A549 (cell line): ENCODE results near the gene TMEM235. TPM values are rescaled to one million over a fixed set of nuclear protein-coding genes. Genes with fewer than 3 reads are reported as not detected.

Experiments used
- ATAC-seq, 2 experiments: fragments of 200-7000 bp in 1 of 2; fragments of >200 bp in 1 of 2; cut with Nextera tagmentation in 1 of 2; cut with Tn5 transposase in 1 of 2; 3 replicates each; pipeline versions ENCODE4 v1.8.0 to v1.9.1; 2018 to 2020; ENCODE audit warnings: mild to moderate bottlenecking in 1 of 2, moderate library complexity in 1 of 2
- CTCF ChIA-PET: fragments of 300-600 bp; sonication (Branson Sonifier 250); formaldehyde crosslinking; extraction: SDS; loops from one replicate; lab custom pipeline; 2021; ENCODE audit warnings: antibody characterized with exemption, inconsistent platforms; lab: Yijun Ruan, JAX
- POLR2A ChIA-PET: fragments of 350-600 bp; formaldehyde crosslinking; extraction: SDS; loops from one replicate; lab custom pipeline; 2021; ENCODE audit warnings: antibody characterized with exemption, inconsistent platforms; lab: Yijun Ruan, JAX
- DNase-seq, 2 experiments: peaks; one replicate each; pipeline versions ENCODE4 v3.0.0 to v3.0.0-alpha.2; 2011 to 2016; ENCODE audit warnings: low read depth in 1 of 2, low spot score in 1 of 2
- FAIRE-seq: peaks from 2 replicates; lab custom pipeline; 2011; peaks lifted over from hg19 to GRCh38; lab: Jason Lieb, UNC
- H3K27ac ChIP-seq, 2 experiments: fragments of >200 bp; sonication (Bioruptor Twin); formaldehyde crosslinking; 3 replicates each; pipeline ENCODE4 v1.5.1; 2016 to 2017
- H3K4me1 ChIP-seq: fragments of >200 bp; sonication (Bioruptor Twin); formaldehyde crosslinking; 3 replicates; pipeline ENCODE4 v1.6.1; 2016
- H3K4me2 ChIP-seq: fragments of >200 bp; sonication (Bioruptor Twin); formaldehyde crosslinking; 3 replicates; pipeline ENCODE4 v1.6.1; 2016
- H3K4me3 ChIP-seq: fragments of >200 bp; sonication (Bioruptor Twin); formaldehyde crosslinking; 3 replicates; pipeline ENCODE4 v1.5.1; 2016
- H3K9me3 ChIP-seq: fragments of >200 bp; sonication (Bioruptor Twin); formaldehyde crosslinking; 3 replicates; pipeline ENCODE4 v1.6.1; 2016
- BHLHE40 ChIP-seq: IDR thresholded peaks from 2 replicates; pipeline ENCODE4 v1.6.1; 2012; ENCODE audit warnings: low read depth, low read length, inconsistent platforms
- CBX2 ChIP-seq: fragments of 200-600 bp; sonication (generic); IDR thresholded peaks from 2 replicates; pipeline ENCODE4 v1.6.1; 2016; ENCODE audit warnings: low read depth, mild to moderate bottlenecking, borderline replicate concordance
- CHD2 ChIP-seq: fragments of 150-350 bp; IDR thresholded peaks from 2 replicates; pipeline ENCODE4 v1.6.1; 2014; ENCODE audit warnings: low read length; ENCODE audit not compliant: partially characterized antibody
- E2F6 ChIP-seq: IDR thresholded peaks from 2 replicates; pipeline ENCODE4 v1.6.1; 2012; ENCODE audit warnings: low read depth, borderline replicate concordance
- HDAC2 ChIP-seq: fragments of 200-600 bp; sonication (generic); IDR thresholded peaks from 2 replicates; pipeline ENCODE4 v1.6.1; 2016
- HEYL ChIP-seq: fragments of 250-450 bp; sonication (Bioruptor Pico); IDR thresholded peaks from 2 replicates; pipeline ENCODE4 v1.8.0; 2021; ENCODE audit warnings: mild to moderate bottlenecking, moderate library complexity
- HOXB5 ChIP-seq: fragments of 250-450 bp; sonication (Bioruptor Pico); IDR thresholded peaks from 2 replicates; pipeline ENCODE4 v1.5.0; 2020; ENCODE audit warnings: mild to moderate bottlenecking, moderate library complexity
- JUN ChIP-seq, 2 experiments: fragments of >200 bp; sonication (Bioruptor Twin); formaldehyde crosslinking; IDR thresholded peaks; 2 replicates in 1 of 2; 3 replicates in 1 of 2; pipeline ENCODE4 v1.6.1; 2016 to 2017
- KDM1A ChIP-seq: fragments of 200-600 bp; sonication (generic); IDR thresholded peaks from 2 replicates; pipeline ENCODE4 v1.6.1; 2016; ENCODE audit warnings: low read depth, mild to moderate bottlenecking
- MAFK ChIP-seq: fragments of 450-650 bp; IDR thresholded peaks from 2 replicates; pipeline ENCODE4 v1.6.1; 2014; ENCODE audit not compliant: partially characterized antibody
- PBX3 ChIP-seq: IDR thresholded peaks from 2 replicates; pipeline ENCODE4 v1.6.1; 2012
- POLR2AphosphoS2 ChIP-seq: conservative IDR thresholded peaks from 2 replicates; pipeline ENCODE4 v1.6.1; 2012; ENCODE audit warnings: low read length, improper control_type of control experiment, inconsistent platforms
- RAD21 ChIP-seq, 2 experiments: fragments of >200 bp in 1 of 2; sonication (Bioruptor Twin) in 1 of 2; formaldehyde crosslinking in 1 of 2; IDR thresholded peaks in 1 of 2; conservative IDR thresholded peaks in 1 of 2; 2 replicates in 1 of 2; 3 replicates in 1 of 2; pipeline ENCODE4 v1.6.1; 2012 to 2018; ENCODE audit warnings: inconsistent platforms in 1 of 2
- RARB ChIP-seq: fragments of 250-450 bp; sonication (Bioruptor Pico); IDR thresholded peaks from 2 replicates; pipeline ENCODE4 v1.8.0; 2021; ENCODE audit warnings: mild to moderate bottlenecking, moderate library complexity
- REST ChIP-seq: fragments of 200-600 bp; sonication (generic); IDR thresholded peaks from 2 replicates; pipeline ENCODE4 v1.6.1; 2016; ENCODE audit warnings: antibody characterized with exemption, mild to moderate bottlenecking, moderate library complexity
- SREBF2 ChIP-seq: fragments of 450-650 bp; IDR thresholded peaks from 2 replicates; pipeline ENCODE4 v1.6.1; 2014; ENCODE audit warnings: mild to moderate bottlenecking, moderate library complexity
- ZFP36 ChIP-seq: fragments of 450-650 bp; IDR thresholded peaks from 2 replicates; pipeline ENCODE4 v1.6.1; 2014; ENCODE audit warnings: borderline replicate concordance; ENCODE audit not compliant: partially characterized antibody
- ZSCAN20 ChIP-seq: fragments of 250-450 bp; sonication (Bioruptor Pico); IDR thresholded peaks from 2 replicates; pipeline ENCODE4 v1.8.0; 2022; ENCODE audit warnings: mild to moderate bottlenecking, moderate library complexity
- WGBS: methylation state at CpG from one replicate; pipeline ENCODE4 v1.1.6; 2017; ENCODE audit errors: missing lambda C conversion rate; 5-methylcytosine and 5-hydroxymethylcytosine counted together
- polyA plus RNA-seq, 4 experiments: library from polyadenylated mRNA; depleted of rRNA in 3 of 4; stranded (reverse); fragments of >200 nt; fragmentation: RNase III in 1 of 4; extraction: RNeasy Plus Mini Kit Qiagen cat#74134 plus additional on column Dnase treatment in 1 of 4; gene quantifications; 2 replicates in 3 of 4; 3 replicates in 1 of 4; pipeline ENCODE4 v1.2.3, GENCODE V29; 2011 to 2017
- TF ChIP-seq, protein P1 (sequence below): fragments of 150-350 bp; IDR thresholded peaks from 2 replicates; pipeline ENCODE4 v1.6.1; 2014; ENCODE audit warnings: low read depth, mild to moderate bottlenecking, low read length

Gene TMEM235
- polyA plus RNA-seq, 2 of the 4 experiments (the other 2 are of a cell fraction), result not detected

- POLR2A ChIA-PET, result no interaction called here
Observed at GRCh38 chr17:78235885-78236284, 4.5 kb downstream of the TMEM235 start.

DNA sequence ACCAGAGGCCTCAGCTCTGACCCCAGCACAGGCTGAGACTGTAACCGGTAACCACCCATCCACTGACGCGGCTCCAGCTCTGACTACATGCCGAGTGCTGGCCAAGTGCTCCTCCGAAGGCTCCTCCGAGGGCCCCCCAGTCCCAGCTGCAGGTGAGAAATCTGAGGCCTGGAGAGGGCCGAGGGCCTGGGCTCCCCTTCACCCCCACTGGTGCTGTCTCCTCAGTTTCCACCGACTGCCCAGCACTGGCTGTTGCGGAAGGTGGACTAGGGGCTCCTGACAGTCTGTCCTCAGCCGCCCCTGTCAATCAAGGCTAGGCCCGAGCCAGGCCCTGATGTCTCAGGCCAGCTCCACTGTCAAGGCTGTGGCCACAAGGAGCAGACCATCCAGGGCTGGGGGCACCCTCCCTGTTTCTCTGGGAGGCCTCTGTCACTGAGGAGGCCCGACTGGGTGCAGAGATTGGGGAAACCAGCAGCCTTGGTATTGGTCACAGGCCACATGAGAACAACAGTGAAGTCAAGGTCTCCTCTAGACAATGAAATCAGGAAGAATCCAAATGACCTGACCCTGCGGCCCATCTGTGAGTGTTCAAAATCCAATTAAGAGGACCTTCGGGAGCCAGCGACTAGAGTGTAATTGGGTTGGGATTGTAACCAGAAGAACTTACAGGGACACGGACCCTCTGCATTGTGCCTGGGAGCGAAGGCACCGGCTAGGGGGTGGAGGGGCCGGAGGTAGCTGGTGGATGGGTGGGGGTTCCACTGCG, 5.1 kb downstream of the TMEM235 start:
- ATAC-seq (no peak), DNase-seq (no peak), FAIRE-seq (no peak)
- Histone ChIP-seq H3K9me3 (no peaks in the 10 kb centered on the region), H3K4me2 (no peak overlapping the region), H3K4me3 (no peak overlapping the region), H3K27ac (no peak overlapping the region), H3K4me1 (no peaks in the 10 kb centered on the region; the same call in 2 of the 3 replicates)
- POLR2A ChIA-PET, result no interaction called here
- WGBS, result 86% methylated on average over 20 of the region's 20 CpGs
- TF ChIP-seq, protein P1, sequence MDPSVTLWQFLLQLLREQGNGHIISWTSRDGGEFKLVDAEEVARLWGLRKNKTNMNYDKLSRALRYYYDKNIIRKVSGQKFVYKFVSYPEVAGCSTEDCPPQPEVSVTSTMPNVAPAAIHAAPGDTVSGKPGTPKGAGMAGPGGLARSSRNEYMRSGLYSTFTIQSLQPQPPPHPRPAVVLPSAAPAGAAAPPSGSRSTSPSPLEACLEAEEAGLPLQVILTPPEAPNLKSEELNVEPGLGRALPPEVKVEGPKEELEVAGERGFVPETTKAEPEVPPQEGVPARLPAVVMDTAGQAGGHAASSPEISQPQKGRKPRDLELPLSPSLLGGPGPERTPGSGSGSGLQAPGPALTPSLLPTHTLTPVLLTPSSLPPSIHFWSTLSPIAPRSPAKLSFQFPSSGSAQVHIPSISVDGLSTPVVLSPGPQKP, result no peak
- TF ChIP-seq HOXB5 (CRISPR knock-in tag), result no peak
- no peak for TF ChIP-seq ZSCAN20 (CRISPR knock-in tag)
- no peak for TF ChIP-seq POLR2AphosphoS2
- TF ChIP-seq E2F6, result no peak
- no peak for TF ChIP-seq RAD21 (conservative IDR thresholded peaks at IDR 0.05 in 1 of 2, IDR thresholded peaks at IDR 0.05 in 1 of 2)
- TF ChIP-seq KDM1A, result no peak
- no peak for TF ChIP-seq MAFK
- no peak for TF ChIP-seq HEYL
- no peak for TF ChIP-seq SREBF2
- TF ChIP-seq BHLHE40, result no peak
- no peak for TF ChIP-seq CHD2
- TF ChIP-seq PBX3, result no peak
- TF ChIP-seq CBX2, result no peak
- no peak for TF ChIP-seq JUN (IDR thresholded peaks at IDR 0.05)
- no peak for TF ChIP-seq ZFP36
- TF ChIP-seq REST, result no peak
- TF ChIP-seq HDAC2, result no peak
- TF ChIP-seq, all 56 proteins: peak for 0
- CTCF ChIA-PET, result interaction anchor here (0.9 to 10.4 kb wide), 2 partner anchors 9 to 14 kb away, joined by 3 to 159 read pairs; no protein-coding TSS in a partner anchor

More at GRCh38 chr17:78235885-78236284, 4.5 kb downstream of the TMEM235 start:
- 74% methylated on average over 7 of the region's 8 CpGs for WGBS
- H3K9me3 ChIP-seq, result no peaks in the 10 kb centered on the region
- no peak overlapping the region for H3K4me3 ChIP-seq
- no peak for TF ChIP-seq RARB (CRISPR knock-in tag)
- ATAC-seq (no peak), FAIRE-seq (no peak), DNase-seq (no peak)
- CTCF ChIA-PET, result interaction anchor here (0.6 to 10.4 kb wide), 4 partner anchors 14 to 835 kb away, joined by 3 to 159 read pairs (median 4); no protein-coding TSS in a partner anchor
- H3K4me2 ChIP-seq, result no peak overlapping the region
- no peaks in the 10 kb centered on the region; the same call in 2 of the 3 replicates for H3K4me1 ChIP-seq
- H3K27ac ChIP-seq, result no peak overlapping the region
